Neural cell (in vitro differentiated cells): Measurements from ENCODE around the gene C11orf16.

Experiments used
- EP300 ChIP-seq: fragments of 450-650 bp; conservative IDR thresholded peaks from 2 replicates; pipeline ENCODE4 v1.6.1; 2014; ENCODE audit warnings: antibody characterized with exemption, mild to moderate bottlenecking, moderate library complexity; ENCODE audit not compliant: poor library complexity, severe bottlenecking
- EZH2 ChIP-seq: fragments of 200-600, 300-800 bp; shearing (Covaris generic), sonication (generic); IDR thresholded peaks from 2 replicates; pipeline ENCODE4 v1.6.1; 2014; ENCODE audit warnings: antibody characterized with exemption, low read length, borderline replicate concordance, mild to moderate bottlenecking; ENCODE audit not compliant: insufficient read depth, poor library complexity, severe bottlenecking
- POLR2AphosphoS5 ChIP-seq: IDR thresholded peaks from 2 replicates; pipeline ENCODE4 v1.6.1; 2012
- SMC3 ChIP-seq: fragments of 450-650 bp; conservative IDR thresholded peaks from 2 replicates; pipeline ENCODE4 v1.6.1; 2014; ENCODE audit warnings: antibody characterized with exemption, mild to moderate bottlenecking, moderate library complexity; ENCODE audit not compliant: poor library complexity
- TF ChIP-seq, protein P1 (sequence below): fragments of 450-650 bp; IDR thresholded peaks from 2 replicates; pipeline ENCODE4 v1.5.1; 2014; ENCODE audit warnings: antibody characterized with exemption, mild to moderate bottlenecking, moderate library complexity; ENCODE audit not compliant: poor library complexity, severe bottlenecking
- TF ChIP-seq, protein P2 (sequence below): IDR thresholded peaks from 2 replicates; pipeline ENCODE4 v1.6.1; 2012; ENCODE audit warnings: borderline replicate concordance

DNA sequence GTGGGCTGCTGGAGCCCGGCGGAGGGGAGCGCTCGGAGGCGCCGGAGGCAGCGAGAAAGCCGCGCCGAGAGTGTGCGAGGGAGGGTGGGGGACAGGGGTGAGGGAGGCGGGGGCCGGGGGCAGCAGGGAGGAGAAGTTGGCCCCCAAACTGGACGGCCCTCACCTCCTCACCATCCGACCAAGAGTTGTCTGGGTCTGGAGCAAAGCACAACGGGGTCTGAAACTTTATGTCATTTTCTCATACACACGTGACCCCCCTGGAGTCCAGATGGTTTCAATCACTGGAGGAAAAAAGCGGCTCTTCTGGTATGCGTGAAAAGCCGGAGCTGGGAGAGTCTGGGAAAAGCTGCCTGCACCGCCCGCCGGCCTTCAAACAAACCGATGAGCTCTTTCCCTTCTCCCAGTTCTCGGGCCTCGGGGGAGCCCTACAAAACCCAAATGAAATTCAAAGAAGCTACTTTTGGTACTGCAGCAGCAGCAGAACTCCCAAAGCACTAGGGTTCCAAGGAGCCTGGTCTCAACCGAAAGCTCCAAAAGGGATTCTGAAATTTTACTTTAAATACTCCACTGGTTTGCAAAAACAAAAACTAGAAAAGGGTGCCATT, 61.5 kb downstream of the C11orf16 start:
- TF ChIP-seq, protein P1, sequence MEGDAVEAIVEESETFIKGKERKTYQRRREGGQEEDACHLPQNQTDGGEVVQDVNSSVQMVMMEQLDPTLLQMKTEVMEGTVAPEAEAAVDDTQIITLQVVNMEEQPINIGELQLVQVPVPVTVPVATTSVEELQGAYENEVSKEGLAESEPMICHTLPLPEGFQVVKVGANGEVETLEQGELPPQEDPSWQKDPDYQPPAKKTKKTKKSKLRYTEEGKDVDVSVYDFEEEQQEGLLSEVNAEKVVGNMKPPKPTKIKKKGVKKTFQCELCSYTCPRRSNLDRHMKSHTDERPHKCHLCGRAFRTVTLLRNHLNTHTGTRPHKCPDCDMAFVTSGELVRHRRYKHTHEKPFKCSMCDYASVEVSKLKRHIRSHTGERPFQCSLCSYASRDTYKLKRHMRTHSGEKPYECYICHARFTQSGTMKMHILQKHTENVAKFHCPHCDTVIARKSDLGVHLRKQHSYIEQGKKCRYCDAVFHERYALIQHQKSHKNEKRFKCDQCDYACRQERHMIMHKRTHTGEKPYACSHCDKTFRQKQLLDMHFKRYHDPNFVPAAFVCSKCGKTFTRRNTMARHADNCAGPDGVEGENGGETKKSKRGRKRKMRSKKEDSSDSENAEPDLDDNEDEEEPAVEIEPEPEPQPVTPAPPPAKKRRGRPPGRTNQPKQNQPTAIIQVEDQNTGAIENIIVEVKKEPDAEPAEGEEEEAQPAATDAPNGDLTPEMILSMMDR, result no peak
- TF ChIP-seq, protein P2, sequence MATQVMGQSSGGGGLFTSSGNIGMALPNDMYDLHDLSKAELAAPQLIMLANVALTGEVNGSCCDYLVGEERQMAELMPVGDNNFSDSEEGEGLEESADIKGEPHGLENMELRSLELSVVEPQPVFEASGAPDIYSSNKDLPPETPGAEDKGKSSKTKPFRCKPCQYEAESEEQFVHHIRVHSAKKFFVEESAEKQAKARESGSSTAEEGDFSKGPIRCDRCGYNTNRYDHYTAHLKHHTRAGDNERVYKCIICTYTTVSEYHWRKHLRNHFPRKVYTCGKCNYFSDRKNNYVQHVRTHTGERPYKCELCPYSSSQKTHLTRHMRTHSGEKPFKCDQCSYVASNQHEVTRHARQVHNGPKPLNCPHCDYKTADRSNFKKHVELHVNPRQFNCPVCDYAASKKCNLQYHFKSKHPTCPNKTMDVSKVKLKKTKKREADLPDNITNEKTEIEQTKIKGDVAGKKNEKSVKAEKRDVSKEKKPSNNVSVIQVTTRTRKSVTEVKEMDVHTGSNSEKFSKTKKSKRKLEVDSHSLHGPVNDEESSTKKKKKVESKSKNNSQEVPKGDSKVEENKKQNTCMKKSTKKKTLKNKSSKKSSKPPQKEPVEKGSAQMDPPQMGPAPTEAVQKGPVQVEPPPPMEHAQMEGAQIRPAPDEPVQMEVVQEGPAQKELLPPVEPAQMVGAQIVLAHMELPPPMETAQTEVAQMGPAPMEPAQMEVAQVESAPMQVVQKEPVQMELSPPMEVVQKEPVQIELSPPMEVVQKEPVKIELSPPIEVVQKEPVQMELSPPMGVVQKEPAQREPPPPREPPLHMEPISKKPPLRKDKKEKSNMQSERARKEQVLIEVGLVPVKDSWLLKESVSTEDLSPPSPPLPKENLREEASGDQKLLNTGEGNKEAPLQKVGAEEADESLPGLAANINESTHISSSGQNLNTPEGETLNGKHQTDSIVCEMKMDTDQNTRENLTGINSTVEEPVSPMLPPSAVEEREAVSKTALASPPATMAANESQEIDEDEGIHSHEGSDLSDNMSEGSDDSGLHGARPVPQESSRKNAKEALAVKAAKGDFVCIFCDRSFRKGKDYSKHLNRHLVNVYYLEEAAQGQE, result no peak
- TF ChIP-seq EP300 (no peak), POLR2AphosphoS5 (no peak), SMC3 (no peak), EZH2 (no peak)
